Measurements from ENCODE around the gene CCND1. TPM values are rescaled to one million over a fixed set of nuclear protein-coding genes. Genes with fewer than 3 reads are reported as not detected.
A peak's percentile ranks its signal among the peaks of the same experiment; 100 is the strongest.

CCND1 gene
- total RNA-seq, 1 donor from 2014 or later: 283 TPM

GRCh38 chr11:69654660-69655478 is 13.9 kb downstream of the CCND1 start:
- DNase-seq (peak; percentile 65), ATAC-seq (peak; percentile 37)
- Histone ChIP-seq H3K4me3 (no peak overlapping the region), H3K27me3 (no peaks in the 10 kb centered on the region), H3K9me3 (no peaks in the 10 kb centered on the region), H3K36me3 (peaks cover 43% of the 10 kb centered on the region), H3K27ac (no peak overlapping the region), H3K4me1 (no peaks in the 10 kb centered on the region)
- no peak for TF ChIP-seq CTCF (IDR thresholded peaks at IDR 0.05)
- intact Hi-C loops (cut with DNase I): no loop called here

GRCh38 chr11:69655479-69656428 is 14.8 kb downstream of the CCND1 start:
- no peaks in the 10 kb centered on the region for H3K4me1 ChIP-seq
- no peaks in the 10 kb centered on the region for H3K27me3 ChIP-seq
- H3K4me3 ChIP-seq: no peak overlapping the region
- DNase-seq (peak; percentile 62), ATAC-seq (no peak)
- intact Hi-C loops (cut with DNase I): no loop called here
- H3K27ac ChIP-seq: no peak overlapping the region
- H3K36me3 ChIP-seq: peaks cover 34% of the 10 kb centered on the region
- H3K9me3 ChIP-seq: no peaks in the 10 kb centered on the region
- no peak for TF ChIP-seq CTCF (IDR thresholded peaks at IDR 0.05)

GRCh38 chr11:69656536-69657455 is 15.8 kb downstream of the CCND1 start:
- Histone ChIP-seq H3K4me1 (no peaks in the 10 kb centered on the region), H3K9me3 (no peaks in the 10 kb centered on the region), H3K27me3 (no peaks in the 10 kb centered on the region), H3K27ac (no peak overlapping the region), H3K4me3 (no peak overlapping the region), H3K36me3 (peaks cover 24% of the 10 kb centered on the region)
- ATAC-seq: no peak
- intact Hi-C loops (cut with DNase I): no loop called here
- TF ChIP-seq CTCF (IDR thresholded peaks at IDR 0.05): no peak
- peak; percentile 35 for DNase-seq

GRCh38 chr11:69657456-69657910 is 16.5 kb downstream of the CCND1 start:
- TF ChIP-seq CTCF (IDR thresholded peaks at IDR 0.05): no peak
- no peak for ATAC-seq
- Histone ChIP-seq H3K27me3 (no peaks in the 10 kb centered on the region), H3K36me3 (peaks cover 17% of the 10 kb centered on the region), H3K4me1 (no peaks in the 10 kb centered on the region), H3K9me3 (no peaks in the 10 kb centered on the region), H3K4me3 (no peak overlapping the region), H3K27ac (no peak overlapping the region)
- intact Hi-C loops (cut with DNase I): no loop called here
- DNase-seq: peak; percentile 58

Data from upper lobe of right lung (tissue), 1 donor.